MM.1S (cell line): Measurements from ENCODE around the gene TSHR.

Experiments used
- DNase-seq: peaks from one replicate; pipeline ENCODE4 v3.0.0-alpha.2; 2015
- H2AFZ ChIP-seq: fragments of 300-600 bp; sonication (generic); 2 replicates; pipeline ENCODE4 v1.6.0; 2016; ENCODE audit warnings: antibody characterized with exemption, low read length
- H3F3A ChIP-seq: fragments of 300-600 bp; sonication (generic); 2 replicates; pipeline ENCODE4 v1.6.1; 2016; ENCODE audit warnings: mild to moderate bottlenecking, antibody characterized with exemption, low read length, moderate library complexity, mixed read lengths; ENCODE audit not compliant: insufficient read depth
- H3K27ac ChIP-seq: fragments of 300-600 bp; sonication (generic); 2 replicates; pipeline ENCODE4 v1.5.1; 2016; ENCODE audit warnings: mild to moderate bottlenecking, low read length
- H3K27me3 ChIP-seq: fragments of 300-600 bp; sonication (generic); replicated peaks from 2 replicates; pipeline ENCODE4 v1.6.0; 2016; ENCODE audit warnings: low read length; ENCODE audit not compliant: insufficient read depth
- H3K36me3 ChIP-seq: fragments of 300-600 bp; sonication (generic); replicated peaks from 2 replicates; pipeline ENCODE4 v1.6.1; 2016; ENCODE audit warnings: mild to moderate bottlenecking, low read length, mixed read lengths; ENCODE audit not compliant: insufficient read depth
- H3K4me1 ChIP-seq: fragments of 300-600 bp; sonication (generic); 2 replicates; pipeline ENCODE4 v1.6.1; 2016; ENCODE audit warnings: low read length, mixed read lengths
- H3K4me2 ChIP-seq: fragments of 300-600 bp; sonication (generic); 2 replicates; pipeline ENCODE4 v1.6.0; 2016; ENCODE audit warnings: low read depth, low read length
- H3K4me3 ChIP-seq: fragments of 300-600 bp; sonication (generic); 2 replicates; pipeline ENCODE4 v1.5.1; 2016; ENCODE audit warnings: low read length, mixed read lengths
- H3K79me2 ChIP-seq: fragments of 300-600 bp; sonication (generic); 2 replicates; pipeline ENCODE4 v1.6.1; 2016; ENCODE audit warnings: mixed run types, low read length, mixed read lengths
- H3K9ac ChIP-seq: fragments of 300-600 bp; sonication (generic); 2 replicates; pipeline ENCODE4 v1.6.1; 2016; ENCODE audit warnings: low read length, mixed read lengths
- H3K9me2 ChIP-seq: fragments of 300-600 bp; sonication (generic); replicated peaks from 2 replicates; pipeline ENCODE4 v1.6.1; 2016; ENCODE audit warnings: mild to moderate bottlenecking, low read length, mixed read lengths; ENCODE audit not compliant: insufficient read depth
- H3K9me3 ChIP-seq: fragments of 300-600 bp; sonication (generic); replicated peaks from 2 replicates; pipeline ENCODE4 v1.6.1; 2016; ENCODE audit warnings: mild to moderate bottlenecking, low read length, mixed read lengths; ENCODE audit not compliant: insufficient read depth
- H4K20me1 ChIP-seq: fragments of 300-600 bp; sonication (generic); 2 replicates; pipeline ENCODE4 v1.6.1; 2016; ENCODE audit warnings: mild to moderate bottlenecking, low read length, moderate library complexity, mixed read lengths; ENCODE audit not compliant: insufficient read depth
- EZH2 ChIP-seq: fragments of 300-600 bp; sonication (generic); optimal IDR thresholded peaks from 2 replicates; pipeline ENCODE3; 2017; ENCODE audit warnings: low read depth, mild to moderate bottlenecking, antibody characterized with exemption, low read length, mixed read lengths
- EZH2phosphoT487 ChIP-seq: fragments of 300-600 bp; sonication (generic); IDR thresholded peaks from 2 replicates; pipeline ENCODE4 v1.6.1; 2018; ENCODE audit warnings: antibody characterized with exemption, low read length
- TF ChIP-seq, protein P1 (sequence below): fragments of 300-600 bp; sonication (generic); IDR thresholded peaks from 2 replicates; pipeline ENCODE4 v1.5.1; 2016; ENCODE audit warnings: antibody characterized with exemption, low read length, mixed read lengths

The TSHR gene

DNA sequence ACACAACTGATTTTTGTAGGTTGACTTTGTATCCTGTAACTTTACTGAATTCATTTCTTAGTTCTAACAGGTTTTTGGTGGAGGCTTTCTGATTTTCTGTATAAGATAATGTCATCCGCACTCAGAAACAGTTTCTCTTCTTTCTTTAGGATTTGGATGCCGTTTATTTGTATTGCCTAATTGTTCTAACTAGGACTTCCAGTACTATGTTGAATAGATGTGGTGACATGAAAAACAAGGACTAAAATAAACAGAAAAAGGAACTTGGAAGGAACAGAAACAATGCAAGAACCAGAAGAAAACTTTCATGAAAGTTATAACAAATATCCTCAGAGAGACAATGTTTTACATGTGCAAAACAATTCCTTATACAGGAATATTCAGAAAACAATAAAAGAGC, 165.1 kb downstream of the TSHR start:
- no peak overlapping the region for H3K4me3 ChIP-seq
- H3F3A ChIP-seq: no peaks in the 10 kb centered on the region
- H2AFZ ChIP-seq: no peak overlapping the region
- no peaks in the 10 kb centered on the region for H3K9me2 ChIP-seq
- H3K27me3 ChIP-seq: no peaks in the 10 kb centered on the region
- no peaks in the 10 kb centered on the region for H3K79me2 ChIP-seq
- TF ChIP-seq EZH2phosphoT487 (no peak), EZH2 (no peak)
- TF ChIP-seq, protein P1, sequence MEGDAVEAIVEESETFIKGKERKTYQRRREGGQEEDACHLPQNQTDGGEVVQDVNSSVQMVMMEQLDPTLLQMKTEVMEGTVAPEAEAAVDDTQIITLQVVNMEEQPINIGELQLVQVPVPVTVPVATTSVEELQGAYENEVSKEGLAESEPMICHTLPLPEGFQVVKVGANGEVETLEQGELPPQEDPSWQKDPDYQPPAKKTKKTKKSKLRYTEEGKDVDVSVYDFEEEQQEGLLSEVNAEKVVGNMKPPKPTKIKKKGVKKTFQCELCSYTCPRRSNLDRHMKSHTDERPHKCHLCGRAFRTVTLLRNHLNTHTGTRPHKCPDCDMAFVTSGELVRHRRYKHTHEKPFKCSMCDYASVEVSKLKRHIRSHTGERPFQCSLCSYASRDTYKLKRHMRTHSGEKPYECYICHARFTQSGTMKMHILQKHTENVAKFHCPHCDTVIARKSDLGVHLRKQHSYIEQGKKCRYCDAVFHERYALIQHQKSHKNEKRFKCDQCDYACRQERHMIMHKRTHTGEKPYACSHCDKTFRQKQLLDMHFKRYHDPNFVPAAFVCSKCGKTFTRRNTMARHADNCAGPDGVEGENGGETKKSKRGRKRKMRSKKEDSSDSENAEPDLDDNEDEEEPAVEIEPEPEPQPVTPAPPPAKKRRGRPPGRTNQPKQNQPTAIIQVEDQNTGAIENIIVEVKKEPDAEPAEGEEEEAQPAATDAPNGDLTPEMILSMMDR: no peak
- H3K9ac ChIP-seq: no peak overlapping the region
- no peak overlapping the region for H3K27ac ChIP-seq
- H4K20me1 ChIP-seq: no peaks in the 10 kb centered on the region
- no peaks in the 10 kb centered on the region for H3K9me3 ChIP-seq
- H3K4me2 ChIP-seq: no peak overlapping the region
- no peaks in the 10 kb centered on the region for H3K36me3 ChIP-seq
- DNase-seq: no peak
- H3K4me1 ChIP-seq: no peaks in the 10 kb centered on the region

DNA sequence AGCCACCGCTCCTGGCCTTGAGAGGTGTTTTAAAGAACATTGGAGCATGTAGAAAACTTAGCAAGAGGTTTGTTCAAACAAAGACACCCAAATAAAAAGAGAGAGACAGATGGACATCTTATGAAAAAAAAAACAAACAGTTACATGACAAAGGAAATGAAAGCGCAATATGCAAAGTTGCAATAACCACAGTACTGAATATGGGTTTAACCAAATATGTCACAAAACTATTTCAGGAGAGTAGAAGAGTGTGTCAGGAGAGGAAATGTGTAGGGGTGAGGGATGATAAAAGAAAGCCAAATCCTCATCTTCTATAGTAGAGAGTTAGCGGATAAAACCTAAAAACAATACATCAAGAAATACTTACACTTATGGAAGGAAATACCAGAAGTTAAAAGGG, 166.9 kb downstream of the TSHR start:
- Histone ChIP-seq H3K9me2 (no peaks in the 10 kb centered on the region), H3K27me3 (no peaks in the 10 kb centered on the region), H3F3A (no peaks in the 10 kb centered on the region), H3K4me3 (no peak overlapping the region), H3K79me2 (no peaks in the 10 kb centered on the region), H3K36me3 (no peaks in the 10 kb centered on the region), H3K9me3 (no peaks in the 10 kb centered on the region), H3K27ac (peak overlapping the region; percentile 48; the same call in 1 of the 2 replicates), H3K4me2 (peak overlapping the region; percentile 13; the same call in 1 of the 2 replicates), H2AFZ (no peak overlapping the region), H3K4me1 (no peaks in the 10 kb centered on the region), H3K9ac (no peak overlapping the region), H4K20me1 (no peaks in the 10 kb centered on the region)
- TF ChIP-seq, protein P1: no peak
- TF ChIP-seq EZH2 (no peak), EZH2phosphoT487 (no peak)
- DNase-seq: peak; percentile 47

DNA sequence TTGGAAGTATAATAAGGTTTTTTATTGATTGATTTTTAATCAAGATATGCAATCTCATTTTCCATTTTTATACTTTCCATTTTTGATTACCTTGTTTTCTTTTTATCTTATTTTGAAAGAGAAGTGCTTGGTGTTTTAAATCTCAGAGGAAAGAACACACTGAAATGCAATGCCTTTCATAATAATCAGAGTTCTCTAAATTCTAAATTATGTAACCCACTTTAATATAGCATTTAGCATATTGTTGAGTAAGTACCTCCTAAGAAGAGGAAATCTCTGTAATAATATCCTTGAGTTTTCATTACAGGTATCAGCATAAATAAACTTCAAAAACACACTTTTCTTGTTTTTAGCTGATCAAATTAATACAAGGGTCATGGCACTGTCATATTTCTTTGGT, 168.4 kb downstream of the TSHR start:
- H3K27ac ChIP-seq: no peak overlapping the region
- no peak overlapping the region for H3K4me2 ChIP-seq
- H3K79me2 ChIP-seq: no peaks in the 10 kb centered on the region
- H3K9me3 ChIP-seq: no peaks in the 10 kb centered on the region
- H3K9me2 ChIP-seq: no peaks in the 10 kb centered on the region
- H3K27me3 ChIP-seq: no peaks in the 10 kb centered on the region
- H3F3A ChIP-seq: no peaks in the 10 kb centered on the region
- H3K4me3 ChIP-seq: no peak overlapping the region
- no peaks in the 10 kb centered on the region for H3K4me1 ChIP-seq
- no peak for DNase-seq
- H4K20me1 ChIP-seq: no peaks in the 10 kb centered on the region
- H3K36me3 ChIP-seq: no peaks in the 10 kb centered on the region
- no peak overlapping the region for H2AFZ ChIP-seq
- no peak for TF ChIP-seq EZH2
- TF ChIP-seq EZH2phosphoT487: no peak
- TF ChIP-seq, protein P1: no peak
- H3K9ac ChIP-seq: no peak overlapping the region
